ENCODE results near the gene HMOX2. TPM values are rescaled to one million over a fixed set of nuclear protein-coding genes. Genes with fewer than 3 reads are reported as not detected.

The HMOX2 gene
- total and polyA plus RNA-seq, 2 donors (not counting 3 experiments of a cell fraction or from before 2014, with no cell fraction given): 80.7 to 86.3 TPM

DNA sequence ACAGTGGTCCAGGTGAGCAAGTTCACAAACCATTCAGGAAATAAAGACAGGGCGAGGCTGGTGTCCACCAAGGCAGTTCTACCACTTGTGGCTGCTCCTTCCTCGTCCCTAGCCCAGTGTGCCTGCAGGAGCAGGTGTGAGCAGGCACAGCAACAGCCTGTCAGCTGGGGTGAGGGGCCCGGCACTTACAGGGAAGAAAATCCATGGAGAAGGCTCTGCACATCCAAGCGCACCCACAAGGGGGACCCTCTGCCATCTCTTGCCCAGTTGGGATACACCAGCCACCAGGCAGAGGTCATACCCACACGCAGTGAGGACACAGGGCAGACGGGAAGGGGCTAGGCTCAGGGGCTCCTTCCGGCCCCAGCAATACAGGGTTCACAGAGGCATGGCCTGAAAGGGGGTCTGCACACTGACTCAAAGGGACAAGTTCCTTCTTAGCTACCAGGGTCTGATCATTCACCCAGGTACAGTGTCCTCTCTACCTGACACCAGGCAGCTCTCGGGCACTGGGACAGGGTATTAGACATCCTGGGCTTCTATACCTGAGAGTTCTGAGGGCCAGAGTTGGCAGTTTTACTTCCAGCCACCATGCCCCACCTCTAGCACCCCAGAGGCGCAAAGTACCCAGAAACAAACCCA is 35.4 kb downstream of the HMOX2 start:
- no peaks in the 10 kb centered on the region for H4K20me1 ChIP-seq (replicated peaks; ENCODE audit: control insufficient read depth, extremely low read depth, insufficient read depth, low read length)
- H3K4me1 ChIP-seq (ENCODE audit: control insufficient read depth, extremely low read depth, insufficient read depth, low read length): peaks cover 22% of the 10 kb centered on the region
- H3K79me2 ChIP-seq (ENCODE audit: control insufficient read depth, insufficient read depth, low read length): no peaks in the 10 kb centered on the region
- TSS peak; percentile 22 for BruUV-seq (replicated peaks)
- no peak for FAIRE-seq
- H3K4me3 ChIP-seq (replicated peaks in 1 of 3; ENCODE audit: insufficient read depth in 1 of 3, low read depth in 1 of 3, low read length in 3 of 3): no peak overlapping the region
- H3K4me2 ChIP-seq (ENCODE audit: insufficient read depth, low read length): no peak overlapping the region
- H3K9me1 ChIP-seq (replicated peaks; ENCODE audit: control insufficient read depth, extremely low read depth, insufficient read depth, low read length): no peaks in the 10 kb centered on the region
- POLR2A ChIA-PET: no interaction called here
- peak; percentile 61 for DNase-seq (ENCODE audit: low read depth, low spot score)
- TF ChIP-seq CTCF (IDR thresholded peaks at IDR 0.05; ENCODE audit: extremely low read depth in 1 of 2, insufficient read depth in 1 of 2, low read depth in 1 of 2, low read length in 2 of 2) (peak; percentile 50 to 72), JUN (IDR thresholded peaks at IDR 0.05; ENCODE audit: borderline replicate concordance, insufficient read depth, insufficient read length, low read depth) (no peak)
- no peak overlapping the region for H3K9ac ChIP-seq (replicated peaks; ENCODE audit: extremely low read depth, insufficient read depth, low read length)
- dilution Hi-C loops (cut with MboI; ENCODE audit: extremely low pct_ligation_motif_present, low sequenced_read_pairs) (no loop called here), intact Hi-C loops (cut with micrococcal nuclease) (loop anchor here (1.0 kb wide), 1 partner anchor 37 kb away; no protein-coding TSS in a partner anchor)
- H3K9me3 ChIP-seq (replicated peaks; ENCODE audit: control insufficient read depth, insufficient read depth, low read length): no peaks in the 10 kb centered on the region
- no peak overlapping the region for H3K27ac ChIP-seq (ENCODE audit: insufficient read depth, low read depth, low read length)
- H3K36me3 ChIP-seq (ENCODE audit: control insufficient read depth in 2 of 2, extremely low read depth in 1 of 2, insufficient read depth in 2 of 2, low read length in 2 of 2): peaks cover 12 to 57% of the 10 kb centered on the region in 2 experiments
- CTCF ChIA-PET: interaction anchor here (0.6 to 2.0 kb wide), 5 partner anchors 10 to 74 kb away, joined by 3 to 10 read pairs (median 4); no protein-coding TSS in a partner anchor
- no peaks in the 10 kb centered on the region for H3K27me3 ChIP-seq (ENCODE audit: control insufficient read depth in 2 of 2, insufficient read depth in 2 of 2, low read length in 2 of 2)
- no peak overlapping the region for H2AFZ ChIP-seq (ENCODE audit: low read depth, low read length)

GRCh38 chr16:4512473-4512872 is 36.3 kb downstream of the HMOX2 start:
- intact Hi-C loops (cut with micrococcal nuclease): no loop called here
- Histone ChIP-seq H3K27me3 (ENCODE audit: control insufficient read depth in 2 of 2, insufficient read depth in 2 of 2, low read length in 2 of 2) (no peaks in the 10 kb centered on the region), H3K4me1 (ENCODE audit: control insufficient read depth, extremely low read depth, insufficient read depth, low read length) (peaks cover 22% of the 10 kb centered on the region), H3K4me2 (ENCODE audit: insufficient read depth, low read length) (no peak overlapping the region), H3K36me3 (ENCODE audit: control insufficient read depth in 2 of 2, extremely low read depth in 1 of 2, insufficient read depth in 2 of 2, low read length in 2 of 2) (peaks cover 10 to 53% of the 10 kb centered on the region in 2 experiments), H3K9ac (replicated peaks; ENCODE audit: extremely low read depth, insufficient read depth, low read length) (no peak overlapping the region), H2AFZ (ENCODE audit: low read depth, low read length) (no peak overlapping the region), H3K27ac (ENCODE audit: insufficient read depth, low read depth, low read length) (no peak overlapping the region), H3K9me3 (replicated peaks; ENCODE audit: control insufficient read depth, insufficient read depth, low read length) (no peaks in the 10 kb centered on the region), H3K4me3 (replicated peaks in 1 of 3; ENCODE audit: insufficient read depth in 1 of 3, low read depth in 1 of 3, low read length in 3 of 3) (no peak overlapping the region), H4K20me1 (replicated peaks; ENCODE audit: control insufficient read depth, extremely low read depth, insufficient read depth, low read length) (no peaks in the 10 kb centered on the region), H3K79me2 (ENCODE audit: control insufficient read depth, insufficient read depth, low read length) (no peaks in the 10 kb centered on the region), H3K9me1 (replicated peaks; ENCODE audit: control insufficient read depth, extremely low read depth, insufficient read depth, low read length) (no peaks in the 10 kb centered on the region)
- CTCF ChIA-PET: interaction anchor here (1.3 to 1.7 kb wide), 2 partner anchors 11 to 36 kb away, joined by 4 to 10 read pairs; no protein-coding TSS in a partner anchor
- TF ChIP-seq POLR2A (IDR thresholded peaks at IDR 0.05; ENCODE audit: low read depth, low read length): no peak
- no peak for TF ChIP-seq FOS (IDR thresholded peaks at IDR 0.05; ENCODE audit: borderline replicate concordance, insufficient read depth, low read length)
- TF ChIP-seq GATA2 (IDR thresholded peaks at IDR 0.05; ENCODE audit: insufficient read depth, insufficient read length, low read depth, low read length): no peak
- no peak for TF ChIP-seq EZH2 (IDR thresholded peaks at IDR 0.05; ENCODE audit: borderline replicate concordance, low read depth, low read length, severe bottlenecking)
- no peak for TF ChIP-seq MYC (IDR thresholded peaks at IDR 0.05; ENCODE audit: low read depth, low read length)
- TF ChIP-seq, protein P1, sequence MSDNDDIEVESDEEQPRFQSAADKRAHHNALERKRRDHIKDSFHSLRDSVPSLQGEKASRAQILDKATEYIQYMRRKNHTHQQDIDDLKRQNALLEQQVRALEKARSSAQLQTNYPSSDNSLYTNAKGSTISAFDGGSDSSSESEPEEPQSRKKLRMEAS (IDR thresholded peaks at IDR 0.05; ENCODE audit: insufficient read depth, insufficient read length): no peak
- no peak for TF ChIP-seq JUN (IDR thresholded peaks at IDR 0.05; ENCODE audit: borderline replicate concordance, insufficient read depth, insufficient read length, low read depth)
- no peak for TF ChIP-seq POLR2AphosphoS5 (IDR thresholded peaks at IDR 0.05; ENCODE audit: insufficient read depth, low read depth, low read length)
- no peak for TF ChIP-seq CTCF (IDR thresholded peaks at IDR 0.05; ENCODE audit: extremely low read depth in 1 of 2, insufficient read depth in 1 of 2, low read depth in 1 of 2, low read length in 2 of 2)
- FAIRE-seq (no peak), DNase-seq (ENCODE audit: low read depth, low spot score) (no peak)
- dilution Hi-C loops (cut with MboI; ENCODE audit: extremely low pct_ligation_motif_present, low sequenced_read_pairs): no loop called here
- POLR2A ChIA-PET: interaction anchor here (0.6 kb wide), 1 partner anchor 41 kb away, joined by 9 read pairs; no protein-coding TSS in a partner anchor
- no TSS peak for BruUV-seq (replicated peaks)

Data from endothelial cell of umbilical vein (primary cell).